CD4-positive, alpha-beta T cell (primary cell): ENCODE measurements around the gene ADAMTSL1. TPM values are rescaled to one million over a fixed set of nuclear protein-coding genes. Genes with fewer than 3 reads are reported as not detected.

Experiments used
- ATAC-seq: fragments of 200-7000 bp; cut with Tn5 transposase; one replicate; pipeline ENCODE4 v1.10.0; 2022; ENCODE audit warnings: mild to moderate bottlenecking; ENCODE audit not compliant: poor library complexity
- CTCF ChIA-PET: fragments of 350-600 bp; sonication (Branson Sonifier 250); formaldehyde crosslinking; loops from one replicate; lab custom pipeline; 2021; ENCODE audit warnings: antibody characterized with exemption, inconsistent platforms; lab: Charles Lee
- POLR2A ChIA-PET: fragments of 350-600 bp; sonication (Branson Sonifier 250); formaldehyde crosslinking; loops from one replicate; lab custom pipeline; 2021; ENCODE audit warnings: antibody characterized with exemption, inconsistent platforms; lab: Charles Lee
- DNase-seq, 14 experiments: peaks; one replicate each; pipeline ENCODE4 v3.0.0-alpha.2; 2013 to 2020; ENCODE audit warnings: mixed read lengths in 2 of 14
- H3K27ac ChIP-seq, 2 donors: one replicate each; pipeline versions ENCODE4 v1.5.1 to v1.7.0; 2013; ENCODE audit warnings: low read length in 2 of 2, low read depth in 1 of 2, mild to moderate bottlenecking in 1 of 2
- H3K27me3 ChIP-seq, 2 experiments: 1 replicate in 1 of 2; 2 replicates in 1 of 2; pipeline versions ENCODE4 v1.6.1 to v1.7.0; 2013; ENCODE audit warnings: low read length in 2 of 2, control low read depth in 1 of 2, mild to moderate bottlenecking in 1 of 2, moderate library complexity in 1 of 2; ENCODE audit not compliant: insufficient read depth in 2 of 2, control insufficient read depth in 1 of 2
- H3K36me3 ChIP-seq: one replicate; pipeline ENCODE4 v1.6.1; 2013; ENCODE audit warnings: low read length, control low read depth; ENCODE audit not compliant: insufficient read depth
- H3K4me1 ChIP-seq: one replicate; pipeline ENCODE4 v1.6.1; 2013; ENCODE audit warnings: low read length, control low read depth; ENCODE audit not compliant: insufficient read depth
- H3K4me3 ChIP-seq: one replicate; pipeline ENCODE4 v1.5.1; 2013; ENCODE audit warnings: mild to moderate bottlenecking, low read length, moderate library complexity
- H3K9me3 ChIP-seq, 2 experiments: 1 replicate in 1 of 2; 2 replicates in 1 of 2; pipeline versions ENCODE4 v1.6.1 to v1.7.0; 2013; ENCODE audit warnings: low read length in 2 of 2, mild to moderate bottlenecking in 2 of 2, control low read depth in 1 of 2, moderate library complexity in 1 of 2; ENCODE audit not compliant: control insufficient read depth in 1 of 2, insufficient read depth in 1 of 2
- H3K27ac Mint-ChIP-seq: one replicate; pipeline ENCODE4 v1.8.0; 2020; ENCODE audit warnings: mixed read lengths
- H3K27me3 Mint-ChIP-seq: one replicate; pipeline ENCODE4 v1.8.0; 2021; ENCODE audit warnings: mixed read lengths
- H3K36me3 Mint-ChIP-seq: one replicate; pipeline ENCODE4 v1.8.0; 2021; ENCODE audit warnings: low read depth, mixed read lengths
- H3K4me1 Mint-ChIP-seq: one replicate; pipeline ENCODE4 v1.8.0; 2021; ENCODE audit warnings: low read depth, mixed read lengths
- H3K4me3 Mint-ChIP-seq: one replicate; pipeline ENCODE4 v1.8.0; 2020; ENCODE audit warnings: mild to moderate bottlenecking, mixed read lengths
- H3K9me3 Mint-ChIP-seq: one replicate; pipeline ENCODE4 v1.8.0; 2020; ENCODE audit warnings: mixed read lengths
- intact Hi-C, 2 experiments: fragments of 100-400 bp; cut with DNase I in 1 of 2; cut with micrococcal nuclease in 1 of 2; formaldehyde crosslinking; loops; one replicate each; pipeline versions ENCODE4 v1.15.1 to v1.9.0; 2023 to 2025; cut with DNase I, micrococcal nuclease
- total RNA-seq, 174 experiments: library from RNA in 2 of 174; stranded (reverse) in 2 of 174; gene quantifications; one replicate each; pipeline ENCODE4 v1.2.3 and lab custom pipeline; 2021 to 2026
- TF ChIP-seq, protein P1 (sequence below): fragments of 200-600 bp; IDR thresholded peaks from one replicate; pipeline ENCODE4 v1.8.0; 2022; ENCODE audit warnings: antibody characterized with exemption, mild to moderate bottlenecking

Gene ADAMTSL1
- total RNA-seq, 2 experiments from 2014 or later, result not detected

DNA sequence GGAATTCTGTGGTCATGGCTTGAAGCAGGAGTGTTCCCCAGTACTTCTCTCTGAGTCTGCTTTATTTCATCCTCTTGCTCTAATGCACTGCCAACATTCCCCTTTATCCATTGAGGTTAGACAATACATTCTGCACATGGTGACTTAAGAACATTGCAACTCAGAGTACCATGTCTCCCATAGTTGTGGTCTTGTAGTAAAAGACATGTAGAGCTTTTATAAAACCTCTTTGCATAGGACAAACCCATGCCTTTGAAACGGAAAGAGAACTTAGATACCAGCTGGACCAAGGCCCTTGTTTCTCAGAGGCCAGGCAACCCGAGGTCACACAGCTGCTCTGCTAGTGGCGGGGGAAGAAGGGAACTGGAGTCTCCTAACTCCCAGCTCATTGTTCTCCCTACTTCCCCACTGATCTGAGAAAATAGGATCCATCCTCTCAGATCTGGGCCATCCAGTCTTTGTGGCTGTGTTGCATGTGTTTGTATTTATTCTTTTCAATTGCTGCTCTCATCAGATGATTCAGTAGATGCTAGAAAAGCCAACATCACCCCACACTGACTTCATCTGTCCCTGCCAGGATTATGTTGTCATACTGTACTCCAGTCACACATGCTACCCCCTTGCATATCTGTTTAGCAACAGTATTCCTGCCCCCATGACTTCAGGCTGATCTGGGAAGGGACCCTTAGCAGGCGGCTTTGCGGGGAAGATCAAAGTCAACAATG, 322.2 kb downstream of the ADAMTSL1 start:
- ChIA-PET CTCF (no interaction called here), POLR2A (interaction anchor here (0.6 kb wide), 1 partner anchor 217 kb away, joined by 4 read pairs; no protein-coding TSS in a partner anchor)
- no peaks in the 10 kb centered on the region for H3K36me3 ChIP-seq
- no peak overlapping the region for H3K4me3 ChIP-seq
- Mint-ChIP-seq H3K27ac (no peak overlapping the region), H3K27me3 (peaks cover 8% of the 10 kb centered on the region), H3K9me3 (no peaks in the 10 kb centered on the region), H3K36me3 (no peaks in the 10 kb centered on the region), H3K4me1 (no peaks in the 10 kb centered on the region), H3K4me3 (no peak overlapping the region)
- no peaks in the 10 kb centered on the region for H3K4me1 ChIP-seq
- H3K27me3 ChIP-seq, result peaks cover 0 to 2% of the 10 kb centered on the region in 2 experiments
- no peak for DNase-seq
- intact Hi-C loops, result no loop called here
- no peak overlapping the region for H3K27ac ChIP-seq
- no peak for ATAC-seq
- TF ChIP-seq, protein P1, sequence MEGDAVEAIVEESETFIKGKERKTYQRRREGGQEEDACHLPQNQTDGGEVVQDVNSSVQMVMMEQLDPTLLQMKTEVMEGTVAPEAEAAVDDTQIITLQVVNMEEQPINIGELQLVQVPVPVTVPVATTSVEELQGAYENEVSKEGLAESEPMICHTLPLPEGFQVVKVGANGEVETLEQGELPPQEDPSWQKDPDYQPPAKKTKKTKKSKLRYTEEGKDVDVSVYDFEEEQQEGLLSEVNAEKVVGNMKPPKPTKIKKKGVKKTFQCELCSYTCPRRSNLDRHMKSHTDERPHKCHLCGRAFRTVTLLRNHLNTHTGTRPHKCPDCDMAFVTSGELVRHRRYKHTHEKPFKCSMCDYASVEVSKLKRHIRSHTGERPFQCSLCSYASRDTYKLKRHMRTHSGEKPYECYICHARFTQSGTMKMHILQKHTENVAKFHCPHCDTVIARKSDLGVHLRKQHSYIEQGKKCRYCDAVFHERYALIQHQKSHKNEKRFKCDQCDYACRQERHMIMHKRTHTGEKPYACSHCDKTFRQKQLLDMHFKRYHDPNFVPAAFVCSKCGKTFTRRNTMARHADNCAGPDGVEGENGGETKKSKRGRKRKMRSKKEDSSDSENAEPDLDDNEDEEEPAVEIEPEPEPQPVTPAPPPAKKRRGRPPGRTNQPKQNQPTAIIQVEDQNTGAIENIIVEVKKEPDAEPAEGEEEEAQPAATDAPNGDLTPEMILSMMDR, result no peak
- H3K9me3 ChIP-seq, result no peaks in the 10 kb centered on the region

DNA sequence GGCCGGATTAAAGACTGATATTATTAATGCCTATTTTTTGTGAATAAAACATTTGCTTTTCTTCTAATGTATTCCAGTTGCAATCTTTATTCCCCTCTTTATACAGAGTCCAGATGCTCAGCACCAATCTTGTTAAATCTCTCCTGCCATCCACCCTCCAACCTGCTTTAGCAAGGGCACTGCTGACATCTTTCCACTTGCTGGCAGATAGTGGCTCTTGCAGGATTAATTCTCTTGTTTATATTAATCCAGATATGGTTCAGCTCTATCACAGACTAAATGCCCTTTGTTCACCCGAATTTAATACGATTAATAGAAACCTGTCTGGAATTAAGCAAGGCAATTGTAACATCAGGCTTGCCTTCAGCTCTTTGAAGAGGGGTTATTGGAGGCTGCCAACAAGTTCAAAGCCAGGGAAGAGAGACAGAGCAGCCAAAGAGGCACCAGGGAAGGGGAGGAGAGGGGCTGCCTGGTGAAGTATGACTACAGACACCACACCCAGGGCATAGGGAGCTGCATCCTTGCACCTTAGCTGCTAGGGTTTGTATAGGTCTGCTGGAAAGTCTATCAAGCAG, 322.8 kb downstream of the ADAMTSL1 start:
- intact Hi-C loops, result no loop called here
- H3K4me1 Mint-ChIP-seq, result no peaks in the 10 kb centered on the region
- ChIA-PET POLR2A (interaction anchor here (0.6 kb wide), 1 partner anchor 216 kb away, joined by 4 read pairs; no protein-coding TSS in a partner anchor), CTCF (no interaction called here)
- H3K27me3 Mint-ChIP-seq, result peaks cover 13% of the 10 kb centered on the region
- H3K36me3 ChIP-seq, result no peaks in the 10 kb centered on the region
- no peak for ATAC-seq
- no peaks in the 10 kb centered on the region for H3K36me3 Mint-ChIP-seq
- H3K4me3 ChIP-seq, result no peak overlapping the region
- H3K27ac Mint-ChIP-seq, result no peak overlapping the region
- peaks cover 0 to 3% of the 10 kb centered on the region in 2 experiments for H3K27me3 ChIP-seq
- no peak overlapping the region for H3K4me3 Mint-ChIP-seq
- no peaks in the 10 kb centered on the region for H3K9me3 ChIP-seq
- no peaks in the 10 kb centered on the region for H3K4me1 ChIP-seq
- DNase-seq, result no peak
- no peak overlapping the region for H3K27ac ChIP-seq
- no peaks in the 10 kb centered on the region for H3K9me3 Mint-ChIP-seq
- TF ChIP-seq, protein P1, result no peak

DNA sequence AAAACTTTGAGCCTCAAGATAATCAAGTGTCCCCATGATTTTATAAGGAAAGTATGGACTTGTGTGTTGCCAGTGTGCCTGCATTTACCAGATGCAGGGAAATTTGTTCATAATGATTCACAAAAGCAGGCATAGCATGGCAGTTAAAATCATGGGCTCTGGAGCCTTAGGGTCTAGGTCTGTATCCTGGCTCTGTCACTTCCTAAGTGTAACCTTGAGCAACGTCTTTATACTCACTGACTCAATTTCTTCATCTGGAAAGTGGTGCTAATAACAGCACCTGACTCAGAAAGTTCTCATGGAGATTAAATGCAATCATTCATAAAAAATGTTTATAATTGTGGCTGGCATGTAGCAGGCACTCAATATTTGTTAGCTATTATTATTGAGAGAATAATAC, 324.2 kb downstream of the ADAMTSL1 start:
- ChIA-PET CTCF (no interaction called here), POLR2A (no interaction called here)
- Histone ChIP-seq H3K36me3 (no peaks in the 10 kb centered on the region), H3K9me3 (no peaks in the 10 kb centered on the region), H3K4me1 (no peaks in the 10 kb centered on the region), H3K4me3 (no peak overlapping the region), H3K27ac (no peak overlapping the region), H3K27me3 (peaks cover 0 to 6% of the 10 kb centered on the region in 2 experiments)
- Mint-ChIP-seq H3K4me3 (no peak overlapping the region), H3K27me3 (peaks cover 13% of the 10 kb centered on the region), H3K4me1 (no peaks in the 10 kb centered on the region), H3K9me3 (no peaks in the 10 kb centered on the region), H3K36me3 (no peaks in the 10 kb centered on the region), H3K27ac (no peak overlapping the region)
- DNase-seq, result no peak
- no peak for ATAC-seq
- TF ChIP-seq, protein P1, result no peak
- intact Hi-C loops, result no loop called here
